H1 (cell line): Measurements from ENCODE around the gene PRR22. TPM values are rescaled to one million over a fixed set of nuclear protein-coding genes. Genes with fewer than 3 reads are reported as not detected.

Experiments
- BRCA1 ChIP-seq: IDR thresholded peaks from 2 replicates; pipeline ENCODE4 v1.6.1; 2012; ENCODE audit warnings: low read depth, low read length, improper control_type of control experiment
- KDM4A ChIP-seq: IDR thresholded peaks from one replicate; pipeline ENCODE4 v1.7.1; 2012; ENCODE audit warnings: low read depth, mild to moderate bottlenecking, moderate library complexity, low read length, inconsistent platforms; ENCODE audit not compliant: severe bottlenecking
- polyA plus RNA-seq, 7 experiments: library from polyadenylated mRNA; depleted of rRNA in 3 of 7; stranded (reverse) in 5 of 7; unstranded in 2 of 7; fragments of >200 nt in 5 of 7; fragments of 200-250 nt in 2 of 7; gene quantifications; 1 replicate in 5 of 7; 2 replicates in 1 of 7; 4 replicates in 1 of 7; pipeline versions ENCODE4 v1.2.1 to v1.2.3, GENCODE V29; 2011 to 2013; ENCODE audit warnings: missing spikeins in 2 of 7, mixed read lengths in 2 of 7
- total RNA-seq: library from RNA; stranded (reverse); fragmentation: NEBNext Ultra II Directional; extraction: Animal tissue kit (Norgen Biotek cat#: 25700); gene quantifications from 2 replicates; pipeline ENCODE4 v1.2.1, GENCODE V29; 2021
- TF ChIP-seq, protein P1 (sequence below), 3 experiments: IDR thresholded peaks; 1 replicate in 2 of 3; 2 replicates in 1 of 3; pipeline versions ENCODE4 v1.5.1 to v1.6.1; 2011; ENCODE audit warnings: low read length in 3 of 3, mild to moderate bottlenecking in 3 of 3, inconsistent platforms in 2 of 3, low read depth in 1 of 3, moderate library complexity in 1 of 3; ENCODE audit not compliant: insufficient read depth in 1 of 3; ENCODE audit errors: control extremely low read depth in 1 of 3

The PRR22 gene
- total and polyA plus RNA-seq, 2 of the 8 experiments (the other 6 are each of a cell fraction or from before 2014, with no cell fraction given): 1.9 to 2.1 TPM

- TF ChIP-seq, protein P1, sequence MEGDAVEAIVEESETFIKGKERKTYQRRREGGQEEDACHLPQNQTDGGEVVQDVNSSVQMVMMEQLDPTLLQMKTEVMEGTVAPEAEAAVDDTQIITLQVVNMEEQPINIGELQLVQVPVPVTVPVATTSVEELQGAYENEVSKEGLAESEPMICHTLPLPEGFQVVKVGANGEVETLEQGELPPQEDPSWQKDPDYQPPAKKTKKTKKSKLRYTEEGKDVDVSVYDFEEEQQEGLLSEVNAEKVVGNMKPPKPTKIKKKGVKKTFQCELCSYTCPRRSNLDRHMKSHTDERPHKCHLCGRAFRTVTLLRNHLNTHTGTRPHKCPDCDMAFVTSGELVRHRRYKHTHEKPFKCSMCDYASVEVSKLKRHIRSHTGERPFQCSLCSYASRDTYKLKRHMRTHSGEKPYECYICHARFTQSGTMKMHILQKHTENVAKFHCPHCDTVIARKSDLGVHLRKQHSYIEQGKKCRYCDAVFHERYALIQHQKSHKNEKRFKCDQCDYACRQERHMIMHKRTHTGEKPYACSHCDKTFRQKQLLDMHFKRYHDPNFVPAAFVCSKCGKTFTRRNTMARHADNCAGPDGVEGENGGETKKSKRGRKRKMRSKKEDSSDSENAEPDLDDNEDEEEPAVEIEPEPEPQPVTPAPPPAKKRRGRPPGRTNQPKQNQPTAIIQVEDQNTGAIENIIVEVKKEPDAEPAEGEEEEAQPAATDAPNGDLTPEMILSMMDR (IDR thresholded peaks at IDR 0.05; ENCODE audit: control extremely low read depth in 1 of 3, insufficient read depth in 1 of 3, low read depth in 1 of 3, low read length in 3 of 3): no peak
- TF ChIP-seq BRCA1 (no peak), KDM4A (no peak)
Observed at GRCh38 chr19:5784581-5785147, at the start of gene PRR22 (continued).
